SHP77 treated with DMSO at 0.1 percent for 48 hours (cell line): ENCODE measurements around the gene OARD1.
"Not testable (repeated sequence)": the region's sequence is repeated elsewhere in the genome, so short reads cannot be mapped to it uniquely, and the experiment has no call there.

Experiments
- DNase-seq: peaks from one replicate; lab custom pipeline; 2025; lab: John Stamatoyannopoulos, UW

OARD1 gene

GRCh38 chr6:41071923-41072835, at the start of gene OARD1:
Gene OARD1, minus strand, starts transcription at chr6:41072356. Its CDS starts 722 bp downstream, at chr6:41071634.
- DNase-seq: peak; percentile 97

- no peak for DNase-seq
These were observed 47.9 kb upstream of the OARD1 start for GRCh38 chr6:41120058-41120457.

GRCh38 chr6:41119508-41119907, 47.4 kb upstream of the OARD1 start:
- no peak for DNase-seq

GRCh38 chr6:41115027-41115426, 42.9 kb upstream of the OARD1 start:
- not testable (repeated sequence) for DNase-seq

- no peak for DNase-seq
These were observed 38.9 kb upstream of the OARD1 start for GRCh38 chr6:41111017-41111416.

- DNase-seq: no peak
These were observed 31.7 kb upstream of the OARD1 start for GRCh38 chr6:41103847-41104246.

GRCh38 chr6:41100871-41101287, 28.7 kb upstream of the OARD1 start:
- DNase-seq: no peak

GRCh38 chr6:41098366-41098765, 26.2 kb upstream of the OARD1 start:
- no peak for DNase-seq

- DNase-seq: no peak
These were observed 25.4 kb upstream of the OARD1 start for GRCh38 chr6:41097467-41098090.

- no peak for DNase-seq
These were observed 21.6 kb upstream of the OARD1 start for GRCh38 chr6:41093729-41094128.

- no peak for DNase-seq
These were observed 20.4 kb upstream of the OARD1 start for GRCh38 chr6:41092421-41093140.

- no peak for DNase-seq
These were observed 18.9 kb upstream of the OARD1 start for GRCh38 chr6:41090841-41091761.

- no peak for DNase-seq
These were observed 16.3 kb upstream of the OARD1 start for GRCh38 chr6:41088451-41088850.

- no peak for DNase-seq
These were observed 13.0 kb upstream of the OARD1 start for GRCh38 chr6:41085182-41085581.

GRCh38 chr6:41083072-41083471, 10.9 kb upstream of the OARD1 start:
- DNase-seq: no peak

- no peak for DNase-seq
These were observed 8.5 kb upstream of the OARD1 start for GRCh38 chr6:41080621-41081020.

GRCh38 chr6:41079080-41079479, 6.9 kb upstream of the OARD1 start:
- DNase-seq: no peak

GRCh38 chr6:41078101-41078500, 5.9 kb upstream of the OARD1 start:
- no peak for DNase-seq

- DNase-seq: no peak
These were observed 5.4 kb upstream of the OARD1 start for GRCh38 chr6:41077536-41077935.

- no peak for DNase-seq
These were observed 3.8 kb upstream of the OARD1 start for GRCh38 chr6:41075651-41076626.
